Measurements from ENCODE around the gene XIST.

- TF ChIP-seq POLR2A (IDR thresholded peaks at IDR 0.05; ENCODE audit: borderline replicate concordance, extremely low read depth, insufficient read depth, insufficient read length) = no peak
- no peak for TF ChIP-seq CTCF (IDR thresholded peaks at IDR 0.05 in 2 of 3, conservative IDR thresholded peaks at IDR 0.05 in 1 of 3; ENCODE audit: borderline replicate concordance in 1 of 3, insufficient read depth in 1 of 3, low read depth in 2 of 3, low read length in 2 of 3)
Observed at GRCh38 chrX:73817393-73818199, 34.9 kb downstream of the XIST start.

Measured in HCT116 (cell line).